Measurements from ENCODE around the gene KLF1.

DNA sequence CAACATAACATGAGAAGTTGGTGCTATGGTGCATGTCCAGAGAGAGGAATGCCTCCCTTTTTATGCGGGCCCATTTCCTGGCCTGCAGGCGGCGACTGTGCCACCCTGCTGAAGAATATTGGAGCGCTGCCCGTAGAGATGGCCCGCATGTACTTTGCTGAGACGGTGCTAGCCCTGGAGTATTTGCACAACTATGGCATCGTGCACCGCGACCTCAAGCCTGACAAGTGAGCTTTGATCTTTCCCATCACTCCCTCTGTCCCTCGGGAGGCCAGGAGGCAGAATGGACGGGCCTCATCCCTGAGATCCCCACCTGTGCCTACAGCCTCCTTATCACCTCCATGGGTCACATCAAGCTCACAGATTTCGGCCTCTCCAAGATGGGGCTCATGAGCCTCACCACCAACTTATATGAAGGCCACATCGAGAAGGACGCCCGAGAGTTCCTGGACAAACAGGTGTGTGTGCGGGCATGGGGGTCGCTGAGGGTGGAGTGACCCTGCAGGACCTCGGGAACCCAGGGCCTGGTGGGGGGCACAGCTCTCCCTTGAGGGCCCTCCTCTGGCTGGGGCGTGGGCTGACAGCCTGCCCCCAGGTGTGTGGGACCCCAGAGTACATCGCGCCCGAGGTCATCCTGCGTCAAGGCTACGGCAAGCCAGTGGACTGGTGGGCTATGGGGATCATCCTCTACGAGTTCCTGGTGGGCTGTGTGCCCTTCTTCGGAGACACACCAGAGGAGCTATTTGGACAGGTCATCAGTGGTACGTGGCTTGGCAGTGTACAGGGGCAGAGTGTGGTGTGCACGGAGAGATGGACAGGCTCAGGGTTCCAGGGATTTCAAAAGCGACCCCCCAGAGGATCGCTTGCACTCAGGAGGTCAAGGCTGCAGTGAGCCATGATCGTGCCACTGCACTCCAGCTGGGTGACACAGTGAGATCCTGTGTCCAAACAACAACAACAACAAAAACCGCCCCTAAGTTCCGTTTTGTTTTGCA lies 22.0 kb downstream of the KLF1 start:
- no peak for TF ChIP-seq YY1 (IDR thresholded peaks at IDR 0.05; ENCODE audit: insufficient read depth, insufficient read length)
- TF ChIP-seq SUZ12 (IDR thresholded peaks at IDR 0.05; ENCODE audit: extremely low read depth, insufficient read depth, insufficient read length), result no peak
- no peak for TF ChIP-seq ZNF274 (IDR thresholded peaks at IDR 0.05; ENCODE audit: low read depth, low read length)
